H9 (cell line): ENCODE measurements around the gene L3MBTL4. TPM values are rescaled to one million over a fixed set of nuclear protein-coding genes. Genes with fewer than 3 reads are reported as not detected.

Experiments used
- DNase-seq: peaks from one replicate; pipeline ENCODE4 v3.0.0-alpha.2; 2017
- H2AFZ ChIP-seq: one replicate; pipeline ENCODE4 v1.6.1; 2013; ENCODE audit warnings: mild to moderate bottlenecking, low read length, control low read depth, moderate library complexity
- H2AK5ac ChIP-seq: 2 replicates; pipeline ENCODE4 v1.6.1; 2013; ENCODE audit warnings: low read length, control low read depth, mixed read lengths; ENCODE audit not compliant: insufficient read length
- H2BK120ac ChIP-seq: one replicate; pipeline ENCODE4 v1.6.1; 2013; ENCODE audit warnings: low read depth, mild to moderate bottlenecking, low read length, control low read depth, inconsistent platforms; ENCODE audit not compliant: poor library complexity, severe bottlenecking
- H2BK12ac ChIP-seq: 2 replicates; pipeline ENCODE4 v1.6.1; 2013; ENCODE audit warnings: low read length, control low read depth, mixed read lengths, low read depth; ENCODE audit not compliant: insufficient read length
- H2BK15ac ChIP-seq: 2 replicates; pipeline ENCODE4 v1.6.1; 2013; ENCODE audit warnings: low read depth, low read length, control low read depth
- H2BK20ac ChIP-seq: one replicate; pipeline ENCODE4 v1.6.1; 2013; ENCODE audit warnings: low read depth, mild to moderate bottlenecking, low read length, control low read depth, inconsistent platforms; ENCODE audit not compliant: poor library complexity, severe bottlenecking
- H2BK5ac ChIP-seq: 2 replicates; pipeline ENCODE4 v1.6.1; 2013; ENCODE audit warnings: low read length, control low read depth, mixed read lengths; ENCODE audit not compliant: insufficient read length
- H3K14ac ChIP-seq: 2 replicates; pipeline ENCODE4 v1.6.1; 2013; ENCODE audit warnings: low read length, control low read depth; ENCODE audit not compliant: insufficient read depth
- H3K18ac ChIP-seq: 2 replicates; pipeline ENCODE4 v1.6.1; 2013; ENCODE audit warnings: low read depth, mild to moderate bottlenecking, mixed read lengths, low read length, control low read depth; ENCODE audit not compliant: insufficient read length
- H3K23ac ChIP-seq: 2 replicates; pipeline ENCODE4 v1.6.1; 2013; ENCODE audit warnings: low read length, control low read depth, mixed read lengths, low read depth; ENCODE audit not compliant: insufficient read length
- H3K23me2 ChIP-seq: 2 replicates; pipeline ENCODE4 v1.6.1; 2013; ENCODE audit warnings: low read depth, mild to moderate bottlenecking, mixed read lengths, low read length, control low read depth; ENCODE audit not compliant: insufficient read length, poor library complexity, severe bottlenecking
- H3K27ac ChIP-seq: 2 replicates; pipeline ENCODE4 v1.5.1; 2013; ENCODE audit warnings: low read length, control low read depth, mixed read lengths, low read depth; ENCODE audit not compliant: insufficient read length
- H3K27me3 ChIP-seq: 2 replicates; pipeline ENCODE4 v1.6.1; 2013; ENCODE audit warnings: low read length, control low read depth, inconsistent platforms; ENCODE audit not compliant: insufficient read depth
- H3K4ac ChIP-seq: 2 replicates; pipeline ENCODE4 v1.6.1; 2013; ENCODE audit warnings: low read depth, mild to moderate bottlenecking, control low read depth, inconsistent platforms, low read length, moderate library complexity
- H3K4me1 ChIP-seq: 2 replicates; pipeline ENCODE4 v1.6.1; 2013; ENCODE audit warnings: low read length, control low read depth, inconsistent platforms; ENCODE audit not compliant: insufficient read depth
- H3K4me2 ChIP-seq: 2 replicates; pipeline ENCODE4 v1.6.1; 2013; ENCODE audit warnings: low read length, control low read depth, mixed read lengths; ENCODE audit not compliant: insufficient read length, insufficient read depth
- H3K56ac ChIP-seq: 2 replicates; pipeline ENCODE4 v1.6.1; 2013; ENCODE audit warnings: low read depth, mild to moderate bottlenecking, mixed read lengths, low read length, control low read depth; ENCODE audit not compliant: insufficient read length
- H3K79me1 ChIP-seq: 2 replicates; pipeline ENCODE4 v1.6.1; 2013; ENCODE audit warnings: low read depth, mild to moderate bottlenecking, moderate library complexity, low read length, control low read depth, inconsistent platforms; ENCODE audit not compliant: insufficient read depth, poor library complexity, severe bottlenecking
- H3K79me2 ChIP-seq: 2 replicates; pipeline ENCODE4 v1.6.1; 2013; ENCODE audit warnings: low read length, control low read depth, inconsistent platforms; ENCODE audit not compliant: insufficient read depth
- H3K9ac ChIP-seq: 2 replicates; pipeline ENCODE4 v1.6.1; 2013; ENCODE audit warnings: low read length, control low read depth, mixed read lengths; ENCODE audit not compliant: insufficient read length; ENCODE audit errors: extremely low read depth
- H3K9me3 ChIP-seq: one replicate; pipeline ENCODE4 v1.6.1; 2013; ENCODE audit warnings: low read depth, low read length, inconsistent platforms; ENCODE audit not compliant: control insufficient read depth
- H3T11ph ChIP-seq: one replicate; pipeline ENCODE4 v1.6.1; 2013; ENCODE audit warnings: mild to moderate bottlenecking, low read length, control low read depth, inconsistent platforms
- H4K20me1 ChIP-seq: one replicate; pipeline ENCODE4 v1.6.1; 2013; ENCODE audit not compliant: control insufficient read depth, insufficient read length, insufficient read depth
- H4K5ac ChIP-seq: 2 replicates; pipeline ENCODE4 v1.6.1; 2013; ENCODE audit warnings: low read depth, mild to moderate bottlenecking, mixed read lengths, low read length, control low read depth; ENCODE audit not compliant: insufficient read length
- H4K8ac ChIP-seq: replicated peaks from 2 replicates; pipeline ENCODE4 v1.6.1; 2013; ENCODE audit warnings: low read length, control low read depth, mixed read lengths, low read depth; ENCODE audit not compliant: insufficient read length
- H4K91ac ChIP-seq: 2 replicates; pipeline ENCODE4 v1.6.1; 2013; ENCODE audit warnings: low read depth, mild to moderate bottlenecking, moderate library complexity, mixed read lengths, low read length, control low read depth; ENCODE audit not compliant: insufficient read length
- H3K27ac Mint-ChIP-seq, 3 experiments: 2 replicates in 2 of 3; 3 replicates in 1 of 3; pipeline ENCODE4 v1.8.0; 2020 to 2021; ENCODE audit warnings: mixed read lengths in 3 of 3, mild to moderate bottlenecking in 1 of 3, moderate library complexity in 1 of 3
- H3K27me3 Mint-ChIP-seq: 2 replicates; pipeline ENCODE4 v1.8.0; 2021; ENCODE audit warnings: low read depth, mild to moderate bottlenecking, moderate library complexity, mixed read lengths
- H3K36me3 Mint-ChIP-seq, 3 experiments: 2 replicates in 2 of 3; 3 replicates in 1 of 3; pipeline ENCODE4 v1.8.0; 2020 to 2021; ENCODE audit warnings: low read depth in 3 of 3, mixed read lengths in 3 of 3; ENCODE audit not compliant: insufficient read depth in 1 of 3
- H3K4me1 Mint-ChIP-seq, 2 experiments: 2 replicates each; pipeline ENCODE4 v1.8.0; 2020; ENCODE audit warnings: mixed read lengths in 2 of 2
- H3K4me3 Mint-ChIP-seq, 2 experiments: 2 replicates in 1 of 2; 3 replicates in 1 of 2; pipeline ENCODE4 v1.8.0; 2020 to 2021; ENCODE audit warnings: mild to moderate bottlenecking in 2 of 2, mixed read lengths in 2 of 2, moderate library complexity in 1 of 2
- H3K9me3 Mint-ChIP-seq, 2 experiments: 2 replicates in 1 of 2; 3 replicates in 1 of 2; pipeline ENCODE4 v1.8.0; 2020; ENCODE audit warnings: mild to moderate bottlenecking in 2 of 2, mixed read lengths in 2 of 2, moderate library complexity in 1 of 2
- WGBS: extraction: QIAGEN DNeasy Blood & Tissue Kit; methylation state at CpG from one replicate; pipeline ENCODE4 v1.1.7; 2013; ENCODE audit warnings: missing lambda C conversion rate, low lambda C conversion rate, mixed read lengths; ENCODE audit not compliant: insufficient read length; ENCODE audit errors: extremely low coverage; 5-methylcytosine and 5-hydroxymethylcytosine counted together
- total RNA-seq: library from RNA; stranded (reverse); gene quantifications from 2 replicates; pipeline ENCODE4 v1.2.1, GENCODE V29; 2021
- TF ChIP-seq, protein P1 (sequence below): fragments of 200-600 bp; sonication (generic); conservative IDR thresholded peaks from 3 replicates; pipeline ENCODE4 v1.8.0; 2021; ENCODE audit warnings: antibody characterized with exemption, mild to moderate bottlenecking

The L3MBTL4 gene
- total RNA-seq, 1 experiment from 2014 or later: 1.9 TPM

DNA sequence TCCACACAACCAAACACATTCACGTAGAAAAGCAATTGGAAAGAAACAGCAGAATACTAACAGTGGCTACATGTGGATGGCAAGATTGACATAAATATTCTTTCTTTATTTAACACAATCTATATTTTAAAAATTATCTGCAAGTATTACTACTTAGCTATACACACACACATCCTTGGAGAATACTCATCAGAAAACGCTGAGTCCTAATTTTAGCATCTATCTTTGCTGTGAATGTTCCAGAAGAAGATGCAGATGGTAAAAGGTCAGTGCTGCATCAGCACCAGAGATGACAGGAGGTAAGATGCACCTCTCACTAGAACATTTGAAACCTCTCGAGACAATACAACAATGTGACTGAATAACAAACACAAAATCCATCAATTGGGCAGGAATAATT lies 148.5 kb downstream of the L3MBTL4 start:
- no peak overlapping the region for H4K8ac ChIP-seq
- no peak overlapping the region for H3K56ac ChIP-seq
- no peaks in the 10 kb centered on the region for H3K27me3 ChIP-seq

More for the DNA sequence above, 148.5 kb downstream of the L3MBTL4 start:
- H3K23me2 ChIP-seq: no peaks in the 10 kb centered on the region
- no peaks in the 10 kb centered on the region for H3K79me2 ChIP-seq
- H2BK120ac ChIP-seq: no peak overlapping the region
- H3K4me3 Mint-ChIP-seq: no peak overlapping the region
- H3K4me1 Mint-ChIP-seq: peaks cover 3 to 7% of the 10 kb centered on the region in 2 experiments; a peak in 3 of 4 replicates
- no peaks in the 10 kb centered on the region for H3K9me3 ChIP-seq
- H2BK5ac ChIP-seq: no peak overlapping the region
- H4K20me1 ChIP-seq: no peaks in the 10 kb centered on the region
- no peak overlapping the region for H3T11ph ChIP-seq
- H4K5ac ChIP-seq: no peak overlapping the region
- no peak for DNase-seq
- H3K27ac Mint-ChIP-seq: no peak overlapping the region
- no peak overlapping the region for H2BK12ac ChIP-seq
- H3K18ac ChIP-seq: no peak overlapping the region
- peaks cover 7% of the 10 kb centered on the region for H3K27me3 Mint-ChIP-seq
- H3K27ac ChIP-seq: no peak overlapping the region
- H3K14ac ChIP-seq: no peak overlapping the region
- H2BK20ac ChIP-seq: no peak overlapping the region
- H4K91ac ChIP-seq: no peak overlapping the region
- no peak overlapping the region for H3K9ac ChIP-seq
- H3K9me3 Mint-ChIP-seq: peaks cover 2 to 3% of the 10 kb centered on the region in 2 experiments; a peak in 3 of 5 replicates
- H2AK5ac ChIP-seq: no peak overlapping the region
- H3K4me1 ChIP-seq: no peaks in the 10 kb centered on the region
- H3K4me2 ChIP-seq: no peak overlapping the region
- no peak overlapping the region for H3K4ac ChIP-seq
- no peak overlapping the region for H3K23ac ChIP-seq
- TF ChIP-seq, protein P1, sequence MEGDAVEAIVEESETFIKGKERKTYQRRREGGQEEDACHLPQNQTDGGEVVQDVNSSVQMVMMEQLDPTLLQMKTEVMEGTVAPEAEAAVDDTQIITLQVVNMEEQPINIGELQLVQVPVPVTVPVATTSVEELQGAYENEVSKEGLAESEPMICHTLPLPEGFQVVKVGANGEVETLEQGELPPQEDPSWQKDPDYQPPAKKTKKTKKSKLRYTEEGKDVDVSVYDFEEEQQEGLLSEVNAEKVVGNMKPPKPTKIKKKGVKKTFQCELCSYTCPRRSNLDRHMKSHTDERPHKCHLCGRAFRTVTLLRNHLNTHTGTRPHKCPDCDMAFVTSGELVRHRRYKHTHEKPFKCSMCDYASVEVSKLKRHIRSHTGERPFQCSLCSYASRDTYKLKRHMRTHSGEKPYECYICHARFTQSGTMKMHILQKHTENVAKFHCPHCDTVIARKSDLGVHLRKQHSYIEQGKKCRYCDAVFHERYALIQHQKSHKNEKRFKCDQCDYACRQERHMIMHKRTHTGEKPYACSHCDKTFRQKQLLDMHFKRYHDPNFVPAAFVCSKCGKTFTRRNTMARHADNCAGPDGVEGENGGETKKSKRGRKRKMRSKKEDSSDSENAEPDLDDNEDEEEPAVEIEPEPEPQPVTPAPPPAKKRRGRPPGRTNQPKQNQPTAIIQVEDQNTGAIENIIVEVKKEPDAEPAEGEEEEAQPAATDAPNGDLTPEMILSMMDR: no peak
- no peak overlapping the region for H2BK15ac ChIP-seq
- H2AFZ ChIP-seq: no peak overlapping the region
- no CpG with 5 or more reads among the region's 3 CpGs for WGBS
- H3K36me3 Mint-ChIP-seq: no peaks in the 10 kb centered on the region
- H3K79me1 ChIP-seq: no peaks in the 10 kb centered on the region
